GM23338 (cell line): ENCODE data around the gene UBXN10. TPM values are rescaled to one million over a fixed set of nuclear protein-coding genes. Genes with fewer than 3 reads are reported as not detected.

ENCODE experiments used
- ATAC-seq: fragments of 200-7000 bp; cut with Tn5 transposase; 3 replicates; pipeline ENCODE4 v1.9.1; 2020
- DNase-seq: peaks from one replicate; pipeline ENCODE4 v3.0.0-alpha.2; 2015; ENCODE audit warnings: low spot score
- H2AFZ ChIP-seq: fragments of 200-600 bp; sonication (generic); 2 replicates; pipeline ENCODE4 v1.8.0; 2016; ENCODE audit warnings: antibody characterized with exemption, mild to moderate bottlenecking, moderate library complexity
- H3F3A ChIP-seq: fragments of 200-600 bp; sonication (generic); replicated peaks from 2 replicates; pipeline ENCODE4 v1.8.0; 2017; ENCODE audit warnings: antibody characterized with exemption, mixed run types, low read depth
- H3K27ac ChIP-seq: fragments of 200-600 bp; sonication (generic); 2 replicates; pipeline ENCODE4 v1.6.1; 2016; ENCODE audit warnings: low read depth
- H3K27me3 ChIP-seq: fragments of 200-600 bp; sonication (generic); 2 replicates; pipeline ENCODE4 v1.8.0; 2016; ENCODE audit warnings: mild to moderate bottlenecking, mixed run types, moderate library complexity; ENCODE audit not compliant: insufficient read depth
- H3K36me3 ChIP-seq: fragments of 200-600 bp; sonication (generic); 2 replicates; pipeline ENCODE4 v1.8.0; 2016; ENCODE audit warnings: mild to moderate bottlenecking; ENCODE audit not compliant: insufficient read depth
- H3K4me1 ChIP-seq: fragments of 200-600 bp; sonication (generic); 2 replicates; pipeline ENCODE4 v1.8.0; 2016; ENCODE audit warnings: mild to moderate bottlenecking, moderate library complexity; ENCODE audit not compliant: insufficient read depth
- H3K4me2 ChIP-seq: fragments of 200-600 bp; sonication (generic); 2 replicates; pipeline ENCODE4 v1.7.1; 2017; ENCODE audit warnings: mixed run types
- H3K4me3 ChIP-seq: fragments of 200-600 bp; sonication (generic); 2 replicates; pipeline ENCODE4 v1.6.1; 2016; ENCODE audit warnings: mixed run types
- H3K79me2 ChIP-seq: fragments of 200-600 bp; sonication (generic); replicated peaks from 2 replicates; pipeline ENCODE4 v1.8.0; 2017; ENCODE audit warnings: mild to moderate bottlenecking; ENCODE audit not compliant: insufficient read depth
- H3K9me2 ChIP-seq: fragments of 200-600 bp; sonication (generic); 2 replicates; pipeline ENCODE4 v1.8.0; 2017; ENCODE audit not compliant: insufficient read depth
- H4K20me1 ChIP-seq: fragments of 200-600 bp; sonication (generic); replicated peaks from 2 replicates; pipeline ENCODE4 v1.8.0; 2017; ENCODE audit warnings: mild to moderate bottlenecking; ENCODE audit not compliant: insufficient read depth
- H3K27ac Mint-ChIP-seq: 2 replicates; pipeline ENCODE4 v1.8.0; 2020; ENCODE audit warnings: inconsistent platforms, mild to moderate bottlenecking, moderate library complexity, mixed read lengths
- H3K27me3 Mint-ChIP-seq: 3 replicates; pipeline ENCODE4 v1.8.0; 2022; ENCODE audit warnings: low read depth, mild to moderate bottlenecking, moderate library complexity, mixed read lengths, inconsistent platforms; ENCODE audit not compliant: insufficient read depth, poor library complexity
- H3K36me3 Mint-ChIP-seq: 3 replicates; pipeline ENCODE4 v1.8.0; 2021; ENCODE audit warnings: low read depth, mild to moderate bottlenecking, inconsistent platforms, moderate library complexity, mixed read lengths
- H3K4me1 Mint-ChIP-seq: 3 replicates; pipeline ENCODE4 v1.8.0; 2020; ENCODE audit warnings: mild to moderate bottlenecking, inconsistent platforms, mixed read lengths
- H3K4me3 Mint-ChIP-seq: 3 replicates; pipeline ENCODE4 v1.8.0; 2021; ENCODE audit warnings: moderate library complexity, mild to moderate bottlenecking, inconsistent platforms, mixed read lengths
- H3K9me3 Mint-ChIP-seq: 3 replicates; pipeline ENCODE4 v1.8.0; 2020; ENCODE audit warnings: moderate library complexity, mild to moderate bottlenecking, inconsistent platforms, mixed read lengths
- CREB1 ChIP-seq: fragments of 250-450 bp; sonication (Bioruptor Pico); IDR thresholded peaks from 2 replicates; pipeline ENCODE4 v1.5.0; 2020; ENCODE audit warnings: low read depth, mild to moderate bottlenecking, moderate library complexity
- CTCF ChIP-seq, 2 experiments: fragments of 200-600 bp in 1 of 2; sonication (generic) in 1 of 2; conservative IDR thresholded peaks; 2 replicates each; pipeline versions ENCODE4 v1.5.1 to v1.6.1; 2016 to 2017; ENCODE audit warnings: antibody characterized with exemption in 2 of 2, low read depth in 2 of 2, mild to moderate bottlenecking in 2 of 2, moderate library complexity in 1 of 2
- EZH2 ChIP-seq: fragments of 200-600 bp; sonication (generic); IDR thresholded peaks from one replicate; pipeline ENCODE4 v1.8.0; 2017; ENCODE audit warnings: antibody characterized with exemption, mild to moderate bottlenecking, low read depth; ENCODE audit not compliant: unreplicated experiment
- EZH2phosphoT487 ChIP-seq: fragments of 200-600 bp; sonication (generic); IDR thresholded peaks from one replicate; pipeline ENCODE4 v1.8.1; 2018; ENCODE audit warnings: antibody characterized with exemption; ENCODE audit not compliant: unreplicated experiment
- JUNB ChIP-seq: IDR thresholded peaks from one replicate; pipeline ENCODE4 v1.6.1; 2016; ENCODE audit warnings: antibody characterized with exemption; ENCODE audit not compliant: unreplicated experiment
- NANOG ChIP-seq: IDR thresholded peaks from 2 replicates; pipeline ENCODE4 v1.6.1; 2016; ENCODE audit warnings: antibody characterized with exemption, borderline replicate concordance
- POLR2AphosphoS5 ChIP-seq: IDR thresholded peaks from 2 replicates; pipeline ENCODE4 v1.6.1; 2016; ENCODE audit warnings: antibody characterized with exemption, low read depth
- REST ChIP-seq: IDR thresholded peaks from one replicate; pipeline ENCODE4 v1.6.1; 2018; ENCODE audit warnings: antibody characterized with exemption; ENCODE audit not compliant: unreplicated experiment
- STAT1 ChIP-seq: IDR thresholded peaks from one replicate; pipeline ENCODE4 v1.6.1; 2016; ENCODE audit warnings: antibody characterized with exemption; ENCODE audit not compliant: unreplicated experiment
- ZNF331 ChIP-seq: fragments of 250-450 bp; sonication (Bioruptor Pico); IDR thresholded peaks from 2 replicates; pipeline ENCODE4 v1.5.0; 2020; ENCODE audit warnings: low read depth, mild to moderate bottlenecking, moderate library complexity
- polyA plus RNA-seq: library from polyadenylated mRNA; unstranded; fragments of >200 nt; fragmentation: Nextera tagmentation; extraction: Ambion mirVana; gene quantifications from 2 replicates; pipeline ENCODE4 v1.2.1, GENCODE V29; 2016
- total RNA-seq: library from RNA; depleted of rRNA; stranded (reverse); fragments of >200 nt; shearing (Covaris generic); gene quantifications from 2 replicates; pipeline ENCODE4 v1.2.3, GENCODE V29; 2014
- TF ChIP-seq, protein P1 (sequence below): IDR thresholded peaks from 2 replicates; pipeline ENCODE4 v1.6.1; 2016; ENCODE audit warnings: antibody characterized with exemption

Gene UBXN10
- total and polyA plus RNA-seq, 2 experiments from 2014 or later, result 0.27 to 0.69 TPM

DNA sequence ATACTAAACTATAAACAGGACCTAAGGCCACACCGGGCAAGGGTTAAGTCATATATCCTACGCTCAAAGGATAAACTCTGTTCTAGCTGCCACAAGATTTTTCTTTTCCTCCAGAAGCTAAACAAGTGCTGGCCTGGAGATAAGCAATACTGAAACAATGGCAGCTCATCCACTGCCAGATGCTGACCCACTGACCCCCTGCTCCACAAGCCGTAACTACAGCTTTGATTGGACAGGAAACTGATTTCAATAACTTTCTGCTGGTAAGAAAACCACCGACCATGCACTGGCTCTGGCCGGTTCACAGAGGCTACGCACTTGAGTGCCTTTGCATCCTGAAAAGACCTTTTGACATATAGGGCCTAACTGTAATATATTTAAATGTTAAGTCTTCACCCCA, 51.8 kb downstream of the UBXN10 start:
- H3K27me3 Mint-ChIP-seq, result peaks cover 3% of the 10 kb centered on the region
- H3K4me1 Mint-ChIP-seq, result peaks cover 14% of the 10 kb centered on the region
- Histone ChIP-seq H3F3A (no peaks in the 10 kb centered on the region), H3K27me3 (no peaks in the 10 kb centered on the region), H3K4me3 (no peak overlapping the region), H3K9me2 (no peaks in the 10 kb centered on the region), H3K36me3 (no peaks in the 10 kb centered on the region), H4K20me1 (no peaks in the 10 kb centered on the region), H3K4me2 (no peak overlapping the region), H2AFZ (no peak overlapping the region), H3K4me1 (no peaks in the 10 kb centered on the region), H3K79me2 (no peaks in the 10 kb centered on the region), H3K27ac (no peak overlapping the region)
- TF ChIP-seq, protein P1, sequence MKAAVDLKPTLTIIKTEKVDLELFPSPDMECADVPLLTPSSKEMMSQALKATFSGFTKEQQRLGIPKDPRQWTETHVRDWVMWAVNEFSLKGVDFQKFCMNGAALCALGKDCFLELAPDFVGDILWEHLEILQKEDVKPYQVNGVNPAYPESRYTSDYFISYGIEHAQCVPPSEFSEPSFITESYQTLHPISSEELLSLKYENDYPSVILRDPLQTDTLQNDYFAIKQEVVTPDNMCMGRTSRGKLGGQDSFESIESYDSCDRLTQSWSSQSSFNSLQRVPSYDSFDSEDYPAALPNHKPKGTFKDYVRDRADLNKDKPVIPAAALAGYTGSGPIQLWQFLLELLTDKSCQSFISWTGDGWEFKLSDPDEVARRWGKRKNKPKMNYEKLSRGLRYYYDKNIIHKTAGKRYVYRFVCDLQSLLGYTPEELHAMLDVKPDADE, result no peak
- no peak for TF ChIP-seq ZNF331
- TF ChIP-seq CTCF (conservative IDR thresholded peaks at IDR 0.05; ENCODE audit: low read depth in 2 of 2), result no peak
- no peak for TF ChIP-seq CREB1 (CRISPR knock-in tag)
- TF ChIP-seq EZH2, result no peak
- TF ChIP-seq JUNB, result no peak
- no peak for TF ChIP-seq NANOG
- no peak for TF ChIP-seq REST
- no peak for TF ChIP-seq POLR2AphosphoS5
- no peak for TF ChIP-seq EZH2phosphoT487
- H3K9me3 Mint-ChIP-seq, result no peaks in the 10 kb centered on the region; the same call in 2 of the 3 replicates
- no peak for DNase-seq
- ATAC-seq, result no peak
- no peak overlapping the region for H3K27ac Mint-ChIP-seq
- H3K4me3 Mint-ChIP-seq, result no peak overlapping the region
- H3K36me3 Mint-ChIP-seq, result no peaks in the 10 kb centered on the region

DNA sequence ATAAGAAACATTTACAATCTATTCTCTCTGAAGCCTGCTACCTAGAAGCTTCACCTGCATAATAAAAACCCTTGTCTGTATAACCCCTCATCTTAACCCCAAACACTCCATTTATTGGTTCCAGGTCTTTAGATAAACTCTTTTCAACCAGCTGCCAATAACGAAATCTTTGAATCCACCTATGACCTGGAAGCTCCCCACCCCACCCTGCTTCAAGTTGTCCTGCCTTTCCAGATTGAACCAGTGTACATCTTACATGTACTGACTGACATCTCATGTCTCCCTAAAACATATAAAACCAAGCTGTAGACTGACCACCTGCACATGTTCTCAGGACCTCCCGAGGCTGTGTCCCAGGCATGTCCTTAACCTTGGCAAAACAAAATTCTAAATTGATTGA, 54.1 kb downstream of the UBXN10 start:
- H3K4me2 ChIP-seq, result no peak overlapping the region
- no peak overlapping the region for H2AFZ ChIP-seq
- Mint-ChIP-seq H3K27ac (no peak overlapping the region), H3K36me3 (no peaks in the 10 kb centered on the region), H3K4me3 (no peak overlapping the region), H3K4me1 (no peaks in the 10 kb centered on the region), H3K27me3 (peaks cover 2% of the 10 kb centered on the region), H3K9me3 (no peaks in the 10 kb centered on the region; the same call in 2 of the 3 replicates)
- no peaks in the 10 kb centered on the region for H3F3A ChIP-seq
- no peaks in the 10 kb centered on the region for H3K9me2 ChIP-seq
- H3K27ac ChIP-seq, result no peak overlapping the region
- H3K36me3 ChIP-seq, result no peaks in the 10 kb centered on the region
- DNase-seq (no peak), ATAC-seq (no peak)
- H4K20me1 ChIP-seq, result no peaks in the 10 kb centered on the region
- no peaks in the 10 kb centered on the region for H3K27me3 ChIP-seq
- H3K4me3 ChIP-seq, result no peak overlapping the region
- no peaks in the 10 kb centered on the region for H3K79me2 ChIP-seq
- H3K4me1 ChIP-seq, result no peaks in the 10 kb centered on the region
- TF ChIP-seq, protein P1, result no peak
- no peak for TF ChIP-seq STAT1
